Cardiac fibroblast (primary cell): ENCODE data around the gene WDR77.

Source experiments
- DNase-seq, 2 donors: peaks; one replicate each; pipeline versions ENCODE4 v3.0.0 to v3.0.0-alpha.2; 2010; ENCODE audit warnings: low read depth in 2 of 2
- H3K4me3 ChIP-seq, 2 donors: replicated peaks in 1 of 2; 1 replicate in 1 of 2; 2 replicates in 1 of 2; pipeline ENCODE4 v1.5.1; 2011; ENCODE audit warnings: low read depth in 2 of 2, low read length in 2 of 2, mild to moderate bottlenecking in 2 of 2, moderate library complexity in 1 of 2
- TF ChIP-seq, protein P1 (sequence below): IDR thresholded peaks from one replicate; pipeline ENCODE4 v1.5.1; 2011; ENCODE audit warnings: low read depth, mild to moderate bottlenecking, low read length, inconsistent platforms

The WDR77 gene

GRCh38 chr1:111455642-111456031 is 6.6 kb upstream of the WDR77 start:
- TF ChIP-seq, protein P1, sequence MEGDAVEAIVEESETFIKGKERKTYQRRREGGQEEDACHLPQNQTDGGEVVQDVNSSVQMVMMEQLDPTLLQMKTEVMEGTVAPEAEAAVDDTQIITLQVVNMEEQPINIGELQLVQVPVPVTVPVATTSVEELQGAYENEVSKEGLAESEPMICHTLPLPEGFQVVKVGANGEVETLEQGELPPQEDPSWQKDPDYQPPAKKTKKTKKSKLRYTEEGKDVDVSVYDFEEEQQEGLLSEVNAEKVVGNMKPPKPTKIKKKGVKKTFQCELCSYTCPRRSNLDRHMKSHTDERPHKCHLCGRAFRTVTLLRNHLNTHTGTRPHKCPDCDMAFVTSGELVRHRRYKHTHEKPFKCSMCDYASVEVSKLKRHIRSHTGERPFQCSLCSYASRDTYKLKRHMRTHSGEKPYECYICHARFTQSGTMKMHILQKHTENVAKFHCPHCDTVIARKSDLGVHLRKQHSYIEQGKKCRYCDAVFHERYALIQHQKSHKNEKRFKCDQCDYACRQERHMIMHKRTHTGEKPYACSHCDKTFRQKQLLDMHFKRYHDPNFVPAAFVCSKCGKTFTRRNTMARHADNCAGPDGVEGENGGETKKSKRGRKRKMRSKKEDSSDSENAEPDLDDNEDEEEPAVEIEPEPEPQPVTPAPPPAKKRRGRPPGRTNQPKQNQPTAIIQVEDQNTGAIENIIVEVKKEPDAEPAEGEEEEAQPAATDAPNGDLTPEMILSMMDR, result no peak
- no peak for DNase-seq
- no peak overlapping the region for H3K4me3 ChIP-seq

GRCh38 chr1:111454859-111455641 is 6.0 kb upstream of the WDR77 start:
- DNase-seq, result peak in 1 of 2 donors; percentile 30
- no peak overlapping the region for H3K4me3 ChIP-seq
- TF ChIP-seq, protein P1, result no peak

DNA sequence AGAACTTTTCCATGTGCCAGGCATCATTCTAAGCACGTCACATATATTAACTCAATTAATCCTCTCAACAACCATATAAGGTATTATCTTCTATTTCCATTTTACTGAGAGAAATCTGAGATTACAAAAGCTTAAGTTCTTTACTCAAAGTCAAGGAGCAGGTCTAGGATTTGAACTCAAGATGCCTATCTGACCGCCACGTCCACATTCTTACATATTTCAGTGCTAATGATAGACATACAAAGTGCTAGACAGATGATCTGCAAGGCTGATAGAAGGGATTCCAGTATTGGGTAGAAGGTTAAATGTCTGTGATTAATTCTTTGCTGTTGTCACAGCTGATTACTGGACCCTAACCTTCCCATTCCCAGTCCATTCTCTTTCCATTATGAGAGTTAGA is 4.7 kb upstream of the WDR77 start:
- no peak for DNase-seq
- TF ChIP-seq, protein P1, result no peak
- H3K4me3 ChIP-seq, result no peak overlapping the region

DNA sequence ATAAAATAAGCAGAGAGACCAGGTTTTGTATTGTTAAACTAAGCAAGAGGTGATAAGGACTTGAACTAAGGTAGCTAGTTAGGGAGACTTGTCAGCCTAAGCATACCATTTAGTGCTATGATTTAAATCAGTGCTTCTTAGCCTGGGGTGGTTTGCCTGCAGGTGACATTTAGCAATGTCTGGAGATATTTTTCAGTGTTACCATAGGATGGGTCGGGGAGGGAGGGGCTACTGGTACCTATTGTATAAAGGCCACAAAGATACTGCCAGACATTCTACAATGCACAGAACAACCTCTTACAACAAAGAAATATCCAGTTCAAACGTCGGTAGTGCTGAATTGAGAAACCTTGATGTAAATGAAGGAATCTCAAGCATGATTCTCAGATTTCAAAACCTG is 3.5 kb upstream of the WDR77 start:
- H3K4me3 ChIP-seq, result no peak overlapping the region
- DNase-seq, result no peak
- TF ChIP-seq, protein P1, result no peak

DNA sequence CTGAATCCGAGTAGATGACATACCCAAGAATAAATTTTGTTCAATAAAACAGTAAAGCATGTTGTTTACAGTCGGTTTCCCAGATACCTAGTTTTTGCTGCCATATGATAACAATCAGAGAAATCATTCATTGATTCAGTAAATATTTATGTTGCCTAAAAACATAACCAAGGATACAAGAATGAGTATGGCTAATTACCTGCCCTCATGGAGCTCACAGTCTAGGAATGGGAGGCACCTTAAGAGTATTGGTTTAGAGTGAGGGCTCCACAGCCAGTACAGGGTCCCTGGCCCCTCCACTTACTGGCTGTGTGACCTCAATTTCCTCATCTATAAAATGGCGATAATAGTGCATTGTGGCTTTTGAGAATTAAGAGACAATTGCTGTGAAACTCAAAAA is 1.1 kb upstream of the WDR77 start:
- no peak for DNase-seq
- H3K4me3 ChIP-seq, result peak overlapping the region; percentile 90 to 91
- TF ChIP-seq, protein P1, result no peak

GRCh38 chr1:111449703-111450017 is 604 bp upstream of the WDR77 start:
- TF ChIP-seq, protein P1, result no peak
- DNase-seq, result no peak
- peak overlapping the region; percentile 90 to 91 for H3K4me3 ChIP-seq

- H3K4me3 ChIP-seq, result peak overlapping the region; percentile 90
- DNase-seq, result peak in 1 of 2 donors; percentile 29
Measured at GRCh38 chr1:111448482-111448917, 556 bp downstream of the WDR77 start.

More at GRCh38 chr1:111448482-111448917, 556 bp downstream of the WDR77 start:
- TF ChIP-seq, protein P1, result no peak
